Keratinocyte (primary cell): ENCODE measurements around the gene CDH8.

Experiments
- CTCF ChIP-seq, 3 experiments: IDR thresholded peaks in 1 of 3; conservative IDR thresholded peaks in 1 of 3; optimal IDR thresholded peaks in 1 of 3; 2 replicates in 2 of 3; 3 replicates in 1 of 3; pipeline versions ENCODE3 to v1.5.1; 2011; ENCODE audit warnings: low read length in 3 of 3, mild to moderate bottlenecking in 3 of 3, moderate library complexity in 2 of 3, control low read depth in 1 of 3, inconsistent platforms in 1 of 3; ENCODE audit not compliant: insufficient read depth in 2 of 3; ENCODE audit errors: extremely low read depth in 1 of 3
- EZH2 ChIP-seq: IDR thresholded peaks from one replicate; pipeline ENCODE4 v1.6.1; 2012; ENCODE audit warnings: inconsistent platforms, mild to moderate bottlenecking, low read length, moderate library complexity

- no peak for TF ChIP-seq CTCF (optimal IDR thresholded peaks at IDR 0.05 in 1 of 3, IDR thresholded peaks at IDR 0.05 in 1 of 3, conservative IDR thresholded peaks at IDR 0.05 in 1 of 3; ENCODE audit: extremely low read depth in 1 of 3, insufficient read depth in 2 of 3, low read length in 3 of 3)
- no peak for TF ChIP-seq EZH2
Measured at GRCh38 chr16:62067182-62067581, 30.9 kb upstream of the CDH8 start.
